Gastroesophageal sphincter (tissue), 3 donors: ENCODE measurements around the gene TSC22D3.

Experiments used
- CTCF ChIP-seq, 4 experiments: fragments of 200-600 bp in 2 of 4; fragments of 450-650 bp in 2 of 4; sonication (generic) in 1 of 4; IDR thresholded peaks; one replicate each; pipeline ENCODE4 v1.5.1; 2017 to 2019; ENCODE audit warnings: antibody characterized with exemption in 4 of 4, mild to moderate bottlenecking in 2 of 4, moderate library complexity in 2 of 4
- POLR2A ChIP-seq, 2 donors: fragments of 450-650 bp; IDR thresholded peaks; one replicate each; pipeline ENCODE4 v1.6.1; 2017; ENCODE audit warnings: antibody characterized with exemption in 2 of 2, mild to moderate bottlenecking in 2 of 2, moderate library complexity in 1 of 2

GRCh38 chrX:107700317-107700774 is 75.2 kb downstream of the TSC22D3 start:
- TF ChIP-seq POLR2A (IDR thresholded peaks at IDR 0.05), result no peak
- TF ChIP-seq CTCF (IDR thresholded peaks at IDR 0.05), result no peak
